H4 (cell line): ENCODE measurements around the gene FNDC10. TPM values are rescaled to one million over a fixed set of nuclear protein-coding genes. Genes with fewer than 3 reads are reported as not detected.

Experiments
- DNase-seq: peaks from one replicate; pipeline ENCODE4 v3.0.0-alpha.2; 2015; ENCODE audit warnings: low spot score
- total RNA-seq: library from RNA; depleted of rRNA; stranded (reverse); fragments of >200 nt; shearing (Covaris generic); gene quantifications from 2 replicates; pipeline ENCODE4 v1.2.3, GENCODE V29; 2014

FNDC10 gene
- total RNA-seq, 1 experiment from 2014 or later, result 0.85 TPM

GRCh38 chr1:1616045-1616790 is 16.3 kb upstream of the FNDC10 start:
- DNase-seq, result no peak

DNA sequence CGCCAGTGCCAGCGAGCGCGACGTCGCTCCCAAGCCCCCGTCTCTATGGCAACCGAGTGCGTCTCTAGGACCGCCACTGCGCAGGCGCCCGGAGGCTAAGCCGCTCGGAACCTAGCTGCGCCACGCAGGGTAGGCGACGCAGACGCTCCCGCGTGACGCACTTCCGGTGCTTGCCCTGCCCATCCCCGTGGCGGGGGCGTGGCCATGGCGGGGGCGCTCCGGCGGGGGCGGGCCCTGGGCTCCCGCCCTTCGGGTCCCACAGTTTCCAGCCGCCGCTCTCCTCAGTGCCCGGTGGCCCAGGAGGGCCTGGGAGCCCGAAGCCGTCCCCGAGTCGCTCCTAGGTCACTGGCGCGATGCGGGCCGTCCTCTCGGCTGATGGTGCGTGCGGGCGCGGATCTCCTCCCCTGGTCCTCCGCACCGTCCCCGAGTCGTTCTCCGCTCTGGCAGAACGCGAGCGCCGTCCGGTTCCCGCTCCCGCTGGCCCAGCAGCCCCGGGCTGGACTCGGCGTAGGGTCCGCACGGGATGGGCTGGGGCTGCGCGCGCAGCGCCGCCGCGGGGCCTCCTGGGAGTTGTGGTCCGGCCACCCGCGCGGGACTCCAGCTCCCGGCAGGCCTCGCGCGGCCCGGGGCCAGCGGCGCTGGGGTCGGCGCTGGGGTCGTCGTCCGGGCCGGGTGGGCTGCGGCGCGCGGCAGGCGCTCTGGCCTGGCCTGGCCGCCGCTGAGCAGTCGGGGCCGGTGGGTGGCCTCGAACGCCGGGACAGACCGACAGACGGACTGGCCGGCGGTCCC is 15.5 kb upstream of the FNDC10 start, which contains the start of gene MIB2:
Gene MIB2, plus strand, starts transcription at position 245 of the 789 bp plus-strand sequence. CDS start 7,953 bp downstream, outside the sequence.
- DNase-seq, result peak; percentile 97

DNA sequence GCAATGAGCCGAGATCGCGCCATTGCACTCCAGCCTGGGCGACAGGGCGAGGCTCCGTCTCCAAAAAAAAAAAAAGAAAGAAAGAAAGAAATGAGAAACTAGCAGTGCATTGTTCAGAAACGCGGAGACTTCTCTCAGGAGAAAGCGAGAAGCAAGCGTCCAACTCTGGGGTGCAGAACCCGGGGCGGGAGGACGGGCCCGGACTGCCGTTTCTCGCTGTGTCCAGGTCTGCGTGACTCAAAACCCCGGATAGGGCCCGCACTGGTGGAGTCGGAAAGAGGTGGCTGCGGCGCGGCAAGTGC is 15.0 kb upstream of the FNDC10 start:
- DNase-seq, result no peak

DNA sequence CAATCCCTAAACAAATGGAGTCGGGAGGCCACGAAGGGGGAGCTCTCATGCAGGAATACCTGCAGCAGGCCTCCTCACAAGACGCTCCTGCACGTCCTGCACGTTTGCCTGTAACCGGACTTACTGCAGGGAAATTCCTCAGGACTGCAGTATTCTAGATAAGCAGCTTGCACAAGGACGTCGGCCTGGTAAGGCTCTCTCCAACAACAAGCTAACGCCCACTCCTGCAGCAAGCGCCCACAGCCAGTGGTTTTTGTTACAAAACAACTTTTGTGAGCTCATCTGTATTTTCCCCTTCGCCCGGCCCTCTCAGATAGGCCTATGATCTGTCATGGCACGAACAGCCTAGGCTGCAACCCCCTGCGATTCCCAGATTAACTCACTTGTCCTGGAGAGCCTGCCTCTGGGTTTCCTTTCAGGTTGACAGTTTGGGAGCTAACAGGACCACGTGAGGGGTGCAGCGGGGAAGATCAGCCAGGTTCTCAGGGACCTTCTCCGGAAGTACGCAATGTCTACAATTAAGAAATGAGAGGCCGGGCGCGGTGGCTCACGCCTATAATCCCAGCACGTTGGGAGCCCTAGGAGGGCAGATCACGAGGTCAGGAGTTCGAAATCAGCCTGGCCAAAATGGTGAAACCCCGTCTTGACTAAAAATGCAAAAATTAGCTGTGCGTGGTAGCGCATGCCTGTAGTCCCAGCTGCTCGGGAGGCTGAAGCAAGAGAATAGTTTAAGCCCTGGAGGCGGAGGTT is 14.4 kb upstream of the FNDC10 start:
- no peak for DNase-seq

- DNase-seq, result no peak
Observed at GRCh38 chr1:1613509-1614082, 13.7 kb upstream of the FNDC10 start.

GRCh38 chr1:1612104-1612400 is 12.1 kb upstream of the FNDC10 start:
- DNase-seq, result no peak

GRCh38 chr1:1610796-1611195 is 10.9 kb upstream of the FNDC10 start:
- DNase-seq, result no peak

DNA sequence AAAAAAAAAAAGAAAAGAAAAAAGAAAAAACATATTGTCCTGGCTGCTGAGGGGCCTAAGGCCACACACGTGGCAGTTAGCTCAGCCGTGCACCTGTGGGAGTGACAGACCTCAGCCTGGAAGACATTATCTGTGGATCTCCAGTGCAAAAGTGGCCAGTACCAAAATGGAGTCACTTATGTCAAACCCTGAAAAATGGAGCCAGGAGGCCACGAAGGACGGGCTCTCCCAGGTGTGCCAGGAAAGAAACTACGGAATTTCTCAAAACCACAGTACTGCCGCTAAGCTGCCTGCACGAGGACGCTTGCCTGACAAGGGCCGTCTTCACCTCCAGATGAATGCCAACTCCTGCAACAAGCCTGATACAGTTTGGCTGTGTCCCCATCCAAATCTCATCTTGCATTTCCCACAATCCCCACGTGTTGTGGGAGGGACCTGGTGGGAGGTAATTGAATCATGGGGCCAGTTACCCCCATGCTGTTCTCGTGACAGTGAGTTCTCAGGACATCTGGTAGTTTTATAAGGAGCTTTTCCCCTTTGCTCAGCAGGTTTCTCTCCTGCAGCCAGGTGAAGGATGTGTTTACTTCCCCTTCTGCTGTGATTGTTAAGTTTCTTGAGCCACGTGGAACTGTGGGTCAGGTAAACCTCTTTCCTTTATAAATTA is 10.0 kb upstream of the FNDC10 start:
- DNase-seq, result no peak

- no peak for DNase-seq
Observed at GRCh38 chr1:1606232-1606631, 6.3 kb upstream of the FNDC10 start.

- DNase-seq, result no peak
Observed at GRCh38 chr1:1605724-1606123, 5.8 kb upstream of the FNDC10 start.

DNA sequence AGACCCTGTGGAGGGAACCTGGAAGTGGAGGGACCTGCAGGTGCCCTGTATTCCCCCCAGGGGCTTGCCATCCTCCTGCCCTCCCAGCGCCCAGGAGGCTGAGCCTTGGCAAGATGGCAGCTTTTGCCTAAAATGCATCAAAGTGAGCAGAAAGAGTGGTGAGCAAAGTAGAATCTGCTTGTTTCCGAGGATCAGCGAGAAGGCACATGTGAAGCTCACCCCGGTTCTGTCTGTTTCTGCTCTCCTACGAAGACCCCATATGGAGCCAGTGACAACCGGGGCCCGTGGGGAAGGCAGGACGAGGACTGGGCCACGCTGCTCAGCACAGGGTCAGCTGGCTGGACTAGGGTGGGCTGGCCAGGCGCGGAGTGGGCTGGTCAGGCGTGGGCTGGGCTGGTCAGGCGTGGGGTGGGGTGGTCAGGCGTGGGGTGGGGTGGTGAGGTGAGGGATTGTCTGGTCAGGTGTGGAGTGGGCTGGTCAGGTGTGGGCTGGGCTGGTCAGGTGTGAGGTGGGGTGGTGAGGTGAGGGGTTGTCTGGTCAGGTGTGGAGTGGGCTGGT is 5.2 kb upstream of the FNDC10 start:
- no peak for DNase-seq

- no peak for DNase-seq
Observed at GRCh38 chr1:1604374-1605033, 4.6 kb upstream of the FNDC10 start.

DNA sequence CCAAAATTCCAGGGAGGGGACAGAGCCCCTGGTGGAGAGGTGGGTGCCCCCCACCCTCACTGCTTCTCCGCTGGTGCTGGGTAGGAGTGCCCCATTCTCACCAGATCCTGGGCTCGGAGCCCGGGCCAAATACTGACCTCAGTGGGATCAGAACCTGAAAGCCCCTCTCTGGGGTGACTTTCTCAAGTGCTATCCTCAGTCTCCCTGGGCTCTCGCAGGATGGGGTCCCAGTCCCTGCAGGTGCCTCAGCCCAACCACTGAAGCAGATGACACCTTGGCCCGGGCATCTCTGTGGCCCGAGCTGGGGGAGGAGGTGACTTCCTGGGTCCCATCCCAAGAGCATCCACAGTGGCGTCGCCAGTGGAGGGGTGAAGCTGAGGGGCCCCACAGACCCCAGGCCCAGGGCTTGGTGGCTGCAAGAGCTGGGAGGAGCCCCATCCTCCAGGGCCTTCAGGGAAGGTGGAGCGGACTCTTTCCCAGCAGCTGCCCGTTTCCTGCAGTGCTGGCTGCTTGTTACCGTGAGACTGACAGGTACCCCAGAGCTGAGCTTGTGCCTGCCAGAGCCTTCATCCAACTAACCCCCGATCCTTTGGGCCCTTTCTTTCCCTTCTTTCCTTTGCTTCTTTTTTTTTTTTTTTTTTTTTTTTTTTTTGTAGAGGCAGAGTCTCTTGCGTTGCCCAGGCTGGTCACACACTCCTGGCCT is 3.9 kb upstream of the FNDC10 start:
- DNase-seq, result no peak

DNA sequence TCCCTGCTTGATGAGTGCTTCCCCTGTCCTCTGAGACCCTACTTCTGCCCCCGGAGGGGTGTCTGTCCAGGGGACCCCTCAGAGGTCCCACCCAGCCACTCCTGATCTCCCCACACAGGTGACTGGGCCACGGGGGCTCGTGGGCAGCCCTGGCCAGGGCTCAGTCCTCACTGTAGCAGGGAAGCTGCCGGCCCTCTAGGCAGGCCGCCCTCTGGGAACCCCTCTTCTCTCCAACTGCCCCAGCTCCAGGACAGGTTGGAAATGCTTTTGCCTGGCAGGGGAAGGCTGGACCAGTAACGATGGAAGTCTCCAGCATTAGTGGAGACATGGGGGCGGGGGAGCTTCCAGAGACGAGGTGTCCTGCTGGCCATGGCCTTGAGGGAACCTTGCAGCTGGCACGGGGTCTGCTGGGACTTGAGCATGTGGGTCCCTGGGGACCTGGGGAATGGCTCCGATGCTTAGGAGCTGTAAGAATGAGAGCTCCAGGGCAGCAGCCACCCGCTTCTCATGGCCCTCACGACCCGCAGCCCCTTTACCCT is 3.1 kb upstream of the FNDC10 start:
- no peak for DNase-seq

- no peak for DNase-seq
Observed at GRCh38 chr1:1602304-1602967, 2.5 kb upstream of the FNDC10 start.

DNA sequence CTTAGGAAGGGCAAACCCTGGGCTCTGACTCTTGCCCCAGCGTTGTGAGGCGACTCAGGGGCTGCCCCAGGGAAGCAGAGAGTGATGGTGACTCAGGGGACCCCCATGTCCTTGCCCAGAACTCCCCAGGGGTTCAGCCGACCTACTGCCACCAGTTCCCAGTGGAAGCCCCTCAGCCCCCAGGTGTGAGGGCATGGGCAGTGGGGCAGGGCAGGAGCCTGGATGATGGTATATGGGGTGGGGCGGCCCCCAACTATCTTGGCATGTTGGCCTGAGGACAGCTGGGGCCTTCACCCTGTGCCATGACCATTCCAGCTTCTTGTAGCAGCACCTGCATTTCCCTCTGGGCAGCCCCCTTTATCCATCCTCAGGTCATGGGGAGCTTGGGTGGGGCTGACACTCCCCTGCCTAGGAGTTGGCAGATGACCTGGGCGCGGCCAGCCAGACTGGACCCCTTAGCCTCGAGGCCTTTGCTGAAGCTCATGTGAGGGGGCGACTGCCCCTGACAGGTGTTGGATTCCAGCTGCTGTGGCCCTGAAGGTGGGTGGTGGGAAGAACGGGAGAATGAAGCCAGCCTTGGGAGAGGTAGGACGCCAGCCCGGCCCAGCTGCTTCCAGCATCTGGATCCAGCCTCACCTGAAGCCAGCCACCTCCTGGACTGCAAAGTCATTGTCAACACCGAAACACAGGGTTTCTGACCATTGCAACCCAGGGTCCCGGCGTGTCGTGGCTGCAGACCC is 1.8 kb upstream of the FNDC10 start:
- DNase-seq, result no peak

GRCh38 chr1:1600861-1601563 is 1.1 kb upstream of the FNDC10 start:
- no peak for DNase-seq
